ENCODE measurements around the gene NUDT22.
A peak's percentile ranks its signal among the peaks of the same experiment; 100 is the strongest.

NUDT22 gene

DNA sequence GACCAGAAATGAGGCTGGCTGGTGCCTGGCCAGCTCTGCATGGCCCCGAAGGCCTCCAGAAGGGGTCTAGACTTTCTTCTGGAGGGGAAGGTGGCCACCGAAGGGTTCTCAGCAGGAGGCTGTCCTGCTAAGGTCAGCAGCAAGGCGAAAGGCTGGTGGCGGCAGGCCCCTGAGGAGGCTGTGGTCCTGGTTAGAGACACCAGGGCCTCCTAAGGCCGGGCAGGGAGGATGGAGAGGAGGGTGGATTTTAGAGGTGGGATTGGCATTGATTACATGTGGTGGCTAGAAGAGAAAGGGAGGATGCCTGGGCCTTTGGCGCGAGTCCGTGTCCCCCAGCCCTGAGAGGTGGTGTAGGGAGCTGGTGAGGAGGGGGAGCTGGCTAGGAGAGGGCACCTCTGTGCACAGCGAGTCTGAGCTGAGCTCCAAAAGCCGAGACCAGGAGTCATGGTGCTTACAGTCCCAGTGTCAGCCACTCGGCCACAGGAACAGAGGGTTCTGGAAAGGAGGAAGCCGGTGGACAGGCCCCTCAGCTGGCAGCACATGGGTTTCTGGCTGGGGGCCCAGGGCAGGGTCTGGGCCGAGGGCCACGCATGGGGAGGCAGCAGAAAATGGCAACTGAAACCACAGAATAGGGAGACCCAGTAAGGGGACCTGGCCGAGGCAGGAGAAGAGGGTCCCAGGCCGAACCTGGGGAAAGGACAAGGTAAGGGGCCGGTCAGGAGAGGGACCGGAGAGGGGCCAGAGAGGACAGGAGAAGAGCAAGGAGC lies 17.1 kb upstream of the NUDT22 start:
- H3K4me3 ChIP-seq (ENCODE audit: low read length): peak overlapping the region; percentile 70
- peaks cover 46% of the 10 kb centered on the region for H3K4me1 ChIP-seq (ENCODE audit: control insufficient read depth, insufficient read depth, low read length)
- no peaks in the 10 kb centered on the region for H3K27me3 ChIP-seq (ENCODE audit: control insufficient read depth, insufficient read depth, low read length)
- no peaks in the 10 kb centered on the region for H3K9me3 ChIP-seq (replicated peaks; ENCODE audit: low read length)
- H3K9ac ChIP-seq (ENCODE audit: low read depth, low read length): peak overlapping the region; percentile 84
- peak overlapping the region; percentile 88 for H3K4me2 ChIP-seq (ENCODE audit: low read length)
- H3K36me3 ChIP-seq (ENCODE audit: insufficient read depth, low read length): peaks cover 40% of the 10 kb centered on the region

GRCh38 chr11:64209563-64209843 lies 16.6 kb upstream of the NUDT22 start:
- no peak overlapping the region for H3K4me3 ChIP-seq (ENCODE audit: low read length)
- peak overlapping the region; percentile 84 for H3K9ac ChIP-seq (ENCODE audit: low read depth, low read length)
- peak overlapping the region; percentile 88 for H3K4me2 ChIP-seq (ENCODE audit: low read length)
- H3K36me3 ChIP-seq (ENCODE audit: insufficient read depth, low read length): peaks cover 36% of the 10 kb centered on the region
- H3K9me3 ChIP-seq (replicated peaks; ENCODE audit: low read length): no peaks in the 10 kb centered on the region
- H3K4me1 ChIP-seq (ENCODE audit: control insufficient read depth, insufficient read depth, low read length): peaks cover 41% of the 10 kb centered on the region
- H3K27me3 ChIP-seq (ENCODE audit: control insufficient read depth, insufficient read depth, low read length): no peaks in the 10 kb centered on the region

GRCh38 chr11:64210301-64211020 lies 15.6 kb upstream of the NUDT22 start:
- Histone ChIP-seq H3K4me2 (ENCODE audit: low read length) (no peak overlapping the region), H3K27me3 (ENCODE audit: control insufficient read depth, insufficient read depth, low read length) (no peaks in the 10 kb centered on the region), H3K36me3 (ENCODE audit: insufficient read depth, low read length) (peaks cover 34% of the 10 kb centered on the region), H3K9me3 (replicated peaks; ENCODE audit: low read length) (no peaks in the 10 kb centered on the region), H3K4me1 (ENCODE audit: control insufficient read depth, insufficient read depth, low read length) (peaks cover 42% of the 10 kb centered on the region), H3K4me3 (ENCODE audit: low read length) (no peak overlapping the region), H3K9ac (ENCODE audit: low read depth, low read length) (no peak overlapping the region)

GRCh38 chr11:64211181-64211872 lies 14.7 kb upstream of the NUDT22 start:
- H3K4me1 ChIP-seq (ENCODE audit: control insufficient read depth, insufficient read depth, low read length): peaks cover 35% of the 10 kb centered on the region
- H3K4me2 ChIP-seq (ENCODE audit: low read length): no peak overlapping the region
- H3K9me3 ChIP-seq (replicated peaks; ENCODE audit: low read length): no peaks in the 10 kb centered on the region
- H3K27me3 ChIP-seq (ENCODE audit: control insufficient read depth, insufficient read depth, low read length): no peaks in the 10 kb centered on the region
- peaks cover 27% of the 10 kb centered on the region for H3K36me3 ChIP-seq (ENCODE audit: insufficient read depth, low read length)
- no peak overlapping the region for H3K9ac ChIP-seq (ENCODE audit: low read depth, low read length)
- H3K4me3 ChIP-seq (ENCODE audit: low read length): no peak overlapping the region

DNA sequence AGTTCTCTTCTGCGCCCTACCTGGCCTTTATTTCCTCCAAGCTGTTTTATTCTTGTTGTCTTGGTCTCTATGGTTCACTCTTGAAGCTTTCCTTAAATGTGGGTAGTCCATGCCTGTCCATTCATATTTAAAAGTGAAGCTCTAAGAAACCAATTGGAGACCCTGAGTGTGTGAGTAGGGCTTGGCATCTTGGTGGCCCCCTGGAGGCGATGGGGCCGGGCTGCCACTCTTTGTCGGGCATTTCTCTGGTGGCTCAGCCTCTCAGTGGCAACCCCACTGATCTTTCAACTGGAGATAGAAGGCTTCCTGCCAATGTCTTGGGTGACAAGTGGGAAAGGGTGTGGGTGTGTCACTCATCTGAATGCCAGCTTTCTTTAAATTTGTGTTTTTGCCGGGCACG lies 9.2 kb upstream of the NUDT22 start:
- no peak overlapping the region for H3K9ac ChIP-seq (ENCODE audit: low read depth, low read length)
- H3K4me3 ChIP-seq (ENCODE audit: low read length): no peak overlapping the region
- peaks cover 6% of the 10 kb centered on the region for H3K4me1 ChIP-seq (ENCODE audit: control insufficient read depth, insufficient read depth, low read length)
- no peak overlapping the region for H3K4me2 ChIP-seq (ENCODE audit: low read length)
- no peaks in the 10 kb centered on the region for H3K27me3 ChIP-seq (ENCODE audit: control insufficient read depth, insufficient read depth, low read length)
- H3K9me3 ChIP-seq (replicated peaks; ENCODE audit: low read length): no peaks in the 10 kb centered on the region
- peaks cover 34% of the 10 kb centered on the region for H3K36me3 ChIP-seq (ENCODE audit: insufficient read depth, low read length)

GRCh38 chr11:64218628-64219353 lies 7.3 kb upstream of the NUDT22 start:
- Histone ChIP-seq H3K27me3 (ENCODE audit: control insufficient read depth, insufficient read depth, low read length) (no peaks in the 10 kb centered on the region), H3K4me1 (ENCODE audit: control insufficient read depth, insufficient read depth, low read length) (peaks cover 7% of the 10 kb centered on the region), H3K4me3 (ENCODE audit: low read length) (no peak overlapping the region), H3K9ac (ENCODE audit: low read depth, low read length) (no peak overlapping the region), H3K36me3 (ENCODE audit: insufficient read depth, low read length) (peaks cover 38% of the 10 kb centered on the region), H3K9me3 (replicated peaks; ENCODE audit: low read length) (no peaks in the 10 kb centered on the region), H3K4me2 (ENCODE audit: low read length) (no peak overlapping the region)

DNA sequence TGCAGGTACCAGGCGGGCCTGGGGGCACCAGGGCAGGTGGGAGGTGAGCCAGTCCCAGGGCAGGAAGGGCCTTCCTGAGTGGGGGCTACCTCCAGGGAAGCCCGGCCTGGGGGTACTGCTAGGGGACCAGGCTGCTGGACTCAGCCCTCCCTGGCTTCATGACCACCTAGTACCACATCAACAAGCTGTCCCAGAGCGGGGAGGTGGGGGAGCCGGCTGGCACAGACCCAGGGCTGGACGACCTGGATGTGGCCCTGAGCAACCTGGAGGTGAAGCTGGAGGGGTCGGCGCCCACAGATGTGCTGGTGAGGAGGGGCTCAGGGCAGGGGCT lies 6.8 kb upstream of the NUDT22 start:
- H3K4me3 ChIP-seq (ENCODE audit: low read length): no peak overlapping the region
- peaks cover 8% of the 10 kb centered on the region for H3K4me1 ChIP-seq (ENCODE audit: control insufficient read depth, insufficient read depth, low read length)
- no peaks in the 10 kb centered on the region for H3K9me3 ChIP-seq (replicated peaks; ENCODE audit: low read length)
- H3K9ac ChIP-seq (ENCODE audit: low read depth, low read length): no peak overlapping the region
- H3K27me3 ChIP-seq (ENCODE audit: control insufficient read depth, insufficient read depth, low read length): no peaks in the 10 kb centered on the region
- H3K36me3 ChIP-seq (ENCODE audit: insufficient read depth, low read length): peaks cover 38% of the 10 kb centered on the region
- no peak overlapping the region for H3K4me2 ChIP-seq (ENCODE audit: low read length)

GRCh38 chr11:64219755-64220154 lies 6.3 kb upstream of the NUDT22 start:
- no peak overlapping the region for H3K9ac ChIP-seq (ENCODE audit: low read depth, low read length)
- H3K4me1 ChIP-seq (ENCODE audit: control insufficient read depth, insufficient read depth, low read length): peaks cover 10% of the 10 kb centered on the region
- H3K4me3 ChIP-seq (ENCODE audit: low read length): no peak overlapping the region
- no peaks in the 10 kb centered on the region for H3K9me3 ChIP-seq (replicated peaks; ENCODE audit: low read length)
- H3K4me2 ChIP-seq (ENCODE audit: low read length): no peak overlapping the region
- no peaks in the 10 kb centered on the region for H3K27me3 ChIP-seq (ENCODE audit: control insufficient read depth, insufficient read depth, low read length)
- H3K36me3 ChIP-seq (ENCODE audit: insufficient read depth, low read length): peaks cover 38% of the 10 kb centered on the region

DNA sequence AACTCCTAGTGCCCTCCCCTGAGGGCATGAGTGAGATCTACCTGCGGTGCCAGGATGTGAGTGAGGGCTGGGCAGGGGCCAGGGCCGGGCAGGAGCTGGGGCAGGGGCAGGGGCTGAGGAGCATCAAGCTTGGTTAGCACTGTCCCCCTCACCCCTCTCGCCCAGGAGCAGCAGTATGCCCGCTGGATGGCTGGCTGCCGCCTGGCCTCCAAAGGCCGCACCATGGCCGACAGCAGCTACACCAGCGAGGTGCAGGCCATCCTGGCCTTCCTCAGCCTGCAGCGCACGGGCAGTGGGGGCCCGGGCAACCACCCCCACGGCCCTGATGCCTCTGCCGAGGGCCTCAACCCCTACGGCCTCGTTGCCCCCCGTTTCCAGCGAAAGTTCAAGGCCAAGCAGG lies 5.8 kb upstream of the NUDT22 start:
- Histone ChIP-seq H3K4me3 (ENCODE audit: low read length) (no peak overlapping the region), H3K9ac (ENCODE audit: low read depth, low read length) (no peak overlapping the region), H3K4me1 (ENCODE audit: control insufficient read depth, insufficient read depth, low read length) (peaks cover 11% of the 10 kb centered on the region), H3K4me2 (ENCODE audit: low read length) (no peak overlapping the region), H3K9me3 (replicated peaks; ENCODE audit: low read length) (no peaks in the 10 kb centered on the region), H3K27me3 (ENCODE audit: control insufficient read depth, insufficient read depth, low read length) (no peaks in the 10 kb centered on the region), H3K36me3 (ENCODE audit: insufficient read depth, low read length) (peaks cover 38% of the 10 kb centered on the region)

DNA sequence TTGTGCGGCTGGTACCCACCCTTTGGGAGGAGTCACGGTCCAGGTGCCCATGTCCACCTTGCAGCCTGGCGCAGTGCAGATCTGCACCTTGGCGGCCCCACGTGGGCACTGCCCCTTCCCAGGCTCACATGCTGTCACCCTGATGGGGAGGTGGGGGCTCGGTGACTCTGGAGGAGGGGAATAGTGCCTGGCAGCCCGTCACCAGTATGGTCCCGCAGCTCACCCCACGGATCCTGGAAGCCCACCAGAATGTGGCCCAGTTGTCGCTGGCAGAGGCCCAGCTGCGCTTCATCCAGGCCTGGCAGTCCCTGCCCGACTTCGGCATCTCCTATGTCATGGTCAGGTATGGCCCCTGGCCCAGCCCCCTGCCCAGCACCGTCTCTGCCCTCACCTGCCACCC lies 5.3 kb upstream of the NUDT22 start:
- Histone ChIP-seq H3K4me2 (ENCODE audit: low read length) (no peak overlapping the region), H3K4me1 (ENCODE audit: control insufficient read depth, insufficient read depth, low read length) (peaks cover 15% of the 10 kb centered on the region), H3K9me3 (replicated peaks; ENCODE audit: low read length) (no peaks in the 10 kb centered on the region), H3K4me3 (ENCODE audit: low read length) (no peak overlapping the region), H3K9ac (ENCODE audit: low read depth, low read length) (no peak overlapping the region), H3K36me3 (ENCODE audit: insufficient read depth, low read length) (peaks cover 38% of the 10 kb centered on the region), H3K27me3 (ENCODE audit: control insufficient read depth, insufficient read depth, low read length) (no peaks in the 10 kb centered on the region)

DNA sequence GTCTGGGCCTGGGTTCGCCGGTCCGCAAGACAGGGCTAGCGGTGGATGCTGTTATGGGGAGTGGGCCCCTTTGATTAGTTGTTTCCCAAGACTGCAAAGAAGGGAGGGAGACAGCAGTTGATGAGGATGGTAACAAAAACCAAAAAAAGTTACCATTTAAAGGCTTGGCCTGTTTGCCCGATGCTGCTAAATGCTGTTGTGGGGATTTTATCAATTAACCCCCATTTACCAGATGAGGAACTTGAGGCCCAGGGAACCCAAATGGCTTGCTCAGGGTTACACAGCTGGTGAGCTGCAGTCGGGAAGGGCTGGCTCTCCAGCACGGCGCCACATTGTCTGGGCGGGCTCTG lies 3.4 kb upstream of the NUDT22 start:
- H3K36me3 ChIP-seq (ENCODE audit: insufficient read depth, low read length): peaks cover 38% of the 10 kb centered on the region
- H3K27me3 ChIP-seq (ENCODE audit: control insufficient read depth, insufficient read depth, low read length): no peaks in the 10 kb centered on the region

More for the DNA sequence above, 3.4 kb upstream of the NUDT22 start:
- Histone ChIP-seq H3K4me3 (ENCODE audit: low read length) (no peak overlapping the region), H3K4me2 (ENCODE audit: low read length) (no peak overlapping the region), H3K9ac (ENCODE audit: low read depth, low read length) (no peak overlapping the region), H3K4me1 (ENCODE audit: control insufficient read depth, insufficient read depth, low read length) (peaks cover 27% of the 10 kb centered on the region), H3K9me3 (replicated peaks; ENCODE audit: low read length) (no peaks in the 10 kb centered on the region)
